22Rv1 (cell line): Measurements from ENCODE around the gene SLC32A1.

ENCODE experiments used
- CTCF ChIP-seq: fragments of 450-650 bp; IDR thresholded peaks from 2 replicates; pipeline ENCODE4 v1.5.1; 2017; ENCODE audit warnings: mild to moderate bottlenecking
- ZFX ChIP-seq: fragments of 450-650 bp; IDR thresholded peaks from 2 replicates; pipeline ENCODE4 v1.6.1; 2017; ENCODE audit warnings: antibody characterized with exemption, borderline replicate concordance

- no peak for TF ChIP-seq CTCF
- TF ChIP-seq ZFX, result no peak
Measured at GRCh38 chr20:38760978-38761377, 36.7 kb downstream of the SLC32A1 start.
